DOHH2 (cell line): Measurements from ENCODE around the gene RPL36.

Experiments used
- H3F3A ChIP-seq: fragments of 200-600 bp; sonication (generic), shearing (Covaris generic); 2 replicates; pipeline ENCODE4 v1.6.0; 2016; ENCODE audit warnings: antibody characterized with exemption, mild to moderate bottlenecking; ENCODE audit not compliant: control insufficient read depth, insufficient read depth
- H3K27ac ChIP-seq: fragments of 200-600 bp; sonication (generic); 2 replicates; pipeline ENCODE4 v1.5.1; 2014; ENCODE audit warnings: low read depth, mild to moderate bottlenecking, low read length, moderate library complexity
- H3K27me3 ChIP-seq: fragments of 200-600 bp; sonication (generic); 2 replicates; pipeline ENCODE4 v1.6.1; 2014; ENCODE audit warnings: mild to moderate bottlenecking, low read length, mixed read lengths; ENCODE audit not compliant: control insufficient read depth
- H3K36me3 ChIP-seq: fragments of 200-600 bp; sonication (generic); 2 replicates; pipeline ENCODE4 v1.6.1; 2014; ENCODE audit warnings: mild to moderate bottlenecking, low read length, moderate library complexity, mixed read lengths; ENCODE audit not compliant: control insufficient read depth
- H3K4me1 ChIP-seq: fragments of 200-600 bp; sonication (generic); 2 replicates; pipeline ENCODE4 v1.6.1; 2014; ENCODE audit warnings: mild to moderate bottlenecking, low read length, mixed read lengths; ENCODE audit not compliant: control insufficient read depth
- H3K4me2 ChIP-seq: fragments of 200-600 bp; sonication (generic); 2 replicates; pipeline ENCODE4 v1.6.0; 2014; ENCODE audit warnings: mild to moderate bottlenecking, low read length, moderate library complexity
- H3K4me3 ChIP-seq: fragments of 200-600 bp; sonication (generic); 2 replicates; pipeline ENCODE4 v1.5.1; 2014; ENCODE audit warnings: mild to moderate bottlenecking, low read length, mixed read lengths
- H3K79me2 ChIP-seq: fragments of 200-600 bp; sonication (generic); 2 replicates; pipeline ENCODE4 v1.6.1; 2014; ENCODE audit warnings: mild to moderate bottlenecking, low read length, mixed read lengths; ENCODE audit not compliant: control insufficient read depth
- H3K9me2 ChIP-seq: fragments of 200-600 bp; sonication (generic); replicated peaks from 2 replicates; pipeline ENCODE4 v1.6.1; 2014; ENCODE audit warnings: mild to moderate bottlenecking, low read length, mixed read lengths; ENCODE audit not compliant: control insufficient read depth
- H3K9me3 ChIP-seq: fragments of 200-600 bp; sonication (generic); 2 replicates; pipeline ENCODE4 v1.6.1; 2014; ENCODE audit warnings: antibody characterized with exemption, low read length, mixed read lengths; ENCODE audit not compliant: control insufficient read depth, insufficient read depth
- H4K20me1 ChIP-seq: fragments of 200-600 bp; sonication (generic); 2 replicates; pipeline ENCODE4 v1.6.0; 2014; ENCODE audit warnings: low read depth, mild to moderate bottlenecking, antibody characterized with exemption, low read length, moderate library complexity; ENCODE audit not compliant: control insufficient read depth, insufficient read depth
- CTCF ChIP-seq: fragments of 200-600 bp; sonication (generic); IDR thresholded peaks from one replicate; pipeline ENCODE4 v1.5.1; 2014; ENCODE audit warnings: antibody characterized with exemption, mild to moderate bottlenecking, low read depth, low read length; ENCODE audit not compliant: poor library complexity, severe bottlenecking
- EZH2phosphoT487 ChIP-seq: fragments of 200-600 bp; sonication (generic); IDR thresholded peaks from 2 replicates; pipeline ENCODE4 v1.6.1; 2017; ENCODE audit warnings: borderline replicate concordance, mild to moderate bottlenecking, antibody characterized with exemption, low read length, moderate library complexity, mixed read lengths

The RPL36 gene

GRCh38 chr19:5679289-5680083 lies 10.6 kb upstream of the RPL36 start:
- TF ChIP-seq EZH2phosphoT487 = no peak
- peak overlapping the region; percentile 51; the same call in 1 of the 2 replicates for H3K27ac ChIP-seq
- H3K4me2 ChIP-seq = peak overlapping the region; percentile 98
- H3K4me3 ChIP-seq = peak overlapping the region; percentile 97
- H4K20me1 ChIP-seq = no peaks in the 10 kb centered on the region
- no peaks in the 10 kb centered on the region for H3K9me2 ChIP-seq
- H3K36me3 ChIP-seq = peaks cover 2% of the 10 kb centered on the region
- H3K9me3 ChIP-seq = no peaks in the 10 kb centered on the region
- H3K27me3 ChIP-seq = 0 out of 2 replicates have a peak, but pooled peaks cover 2% of the 10 kb centered on the region
- H3K79me2 ChIP-seq = peaks cover 11% of the 10 kb centered on the region
- no peaks in the 10 kb centered on the region for H3F3A ChIP-seq
- peaks cover 13% of the 10 kb centered on the region for H3K4me1 ChIP-seq

- Histone ChIP-seq H3K27ac (peak overlapping the region; percentile 51), H3K4me2 (peak overlapping the region; percentile 98), H3F3A (no peaks in the 10 kb centered on the region), H3K9me3 (no peaks in the 10 kb centered on the region), H3K27me3 (0 out of 2 replicates have a peak, but pooled peaks cover 2% of the 10 kb centered on the region), H3K79me2 (peaks cover 11% of the 10 kb centered on the region), H3K4me1 (peaks cover 13% of the 10 kb centered on the region), H3K36me3 (peaks cover 2% of the 10 kb centered on the region), H3K4me3 (peak overlapping the region; percentile 97), H3K9me2 (no peaks in the 10 kb centered on the region), H4K20me1 (no peaks in the 10 kb centered on the region)
- no peak for TF ChIP-seq CTCF
- no peak for TF ChIP-seq EZH2phosphoT487
Observed at GRCh38 chr19:5680084-5680436, 10.0 kb upstream of the RPL36 start.

GRCh38 chr19:5680437-5681368 lies 9.4 kb upstream of the RPL36 start, which contains the start of the genes HSD11B1L and MICOS13:
Gene HSD11B1L (plus strand): TSS chr19:5681027. CDS start chr19:5684833, 3,806 bp downstream.
Gene MICOS13 (minus strand): TSS chr19:5680516. CDS start chr19:5680486, 30 bp downstream.
- Histone ChIP-seq H3K27me3 (0 out of 2 replicates have a peak, but pooled peaks cover 2% of the 10 kb centered on the region), H3K9me3 (no peaks in the 10 kb centered on the region), H3K36me3 (peaks cover 2% of the 10 kb centered on the region), H3K4me1 (peaks cover 13% of the 10 kb centered on the region), H3K79me2 (peaks cover 11% of the 10 kb centered on the region), H3K4me3 (peak within 1 kb of the TSS; percentile 97), H3F3A (no peaks in the 10 kb centered on the region), H4K20me1 (no peaks in the 10 kb centered on the region), H3K27ac (peak within 1 kb of the TSS; percentile 51), H3K4me2 (peak within 1 kb of the TSS; percentile 98), H3K9me2 (no peaks in the 10 kb centered on the region)
- TF ChIP-seq CTCF (no peak), EZH2phosphoT487 (no peak)
